MM.1S (cell line): ENCODE data around the gene USP32.

Experiments
- DNase-seq: peaks from one replicate; pipeline ENCODE4 v3.0.0-alpha.2; 2015
- H2AFZ ChIP-seq: fragments of 300-600 bp; sonication (generic); 2 replicates; pipeline ENCODE4 v1.6.0; 2016; ENCODE audit warnings: antibody characterized with exemption, low read length
- H3F3A ChIP-seq: fragments of 300-600 bp; sonication (generic); 2 replicates; pipeline ENCODE4 v1.6.1; 2016; ENCODE audit warnings: mild to moderate bottlenecking, antibody characterized with exemption, low read length, moderate library complexity, mixed read lengths; ENCODE audit not compliant: insufficient read depth
- H3K27ac ChIP-seq: fragments of 300-600 bp; sonication (generic); 2 replicates; pipeline ENCODE4 v1.5.1; 2016; ENCODE audit warnings: mild to moderate bottlenecking, low read length
- H3K27me3 ChIP-seq: fragments of 300-600 bp; sonication (generic); replicated peaks from 2 replicates; pipeline ENCODE4 v1.6.0; 2016; ENCODE audit warnings: low read length; ENCODE audit not compliant: insufficient read depth
- H3K36me3 ChIP-seq: fragments of 300-600 bp; sonication (generic); replicated peaks from 2 replicates; pipeline ENCODE4 v1.6.1; 2016; ENCODE audit warnings: mild to moderate bottlenecking, low read length, mixed read lengths; ENCODE audit not compliant: insufficient read depth
- H3K4me1 ChIP-seq: fragments of 300-600 bp; sonication (generic); 2 replicates; pipeline ENCODE4 v1.6.1; 2016; ENCODE audit warnings: low read length, mixed read lengths
- H3K4me2 ChIP-seq: fragments of 300-600 bp; sonication (generic); 2 replicates; pipeline ENCODE4 v1.6.0; 2016; ENCODE audit warnings: low read depth, low read length
- H3K4me3 ChIP-seq: fragments of 300-600 bp; sonication (generic); 2 replicates; pipeline ENCODE4 v1.5.1; 2016; ENCODE audit warnings: low read length, mixed read lengths
- H3K79me2 ChIP-seq: fragments of 300-600 bp; sonication (generic); 2 replicates; pipeline ENCODE4 v1.6.1; 2016; ENCODE audit warnings: mixed run types, low read length, mixed read lengths
- H3K9ac ChIP-seq: fragments of 300-600 bp; sonication (generic); 2 replicates; pipeline ENCODE4 v1.6.1; 2016; ENCODE audit warnings: low read length, mixed read lengths
- H3K9me2 ChIP-seq: fragments of 300-600 bp; sonication (generic); replicated peaks from 2 replicates; pipeline ENCODE4 v1.6.1; 2016; ENCODE audit warnings: mild to moderate bottlenecking, low read length, mixed read lengths; ENCODE audit not compliant: insufficient read depth
- H3K9me3 ChIP-seq: fragments of 300-600 bp; sonication (generic); replicated peaks from 2 replicates; pipeline ENCODE4 v1.6.1; 2016; ENCODE audit warnings: mild to moderate bottlenecking, low read length, mixed read lengths; ENCODE audit not compliant: insufficient read depth
- H4K20me1 ChIP-seq: fragments of 300-600 bp; sonication (generic); 2 replicates; pipeline ENCODE4 v1.6.1; 2016; ENCODE audit warnings: mild to moderate bottlenecking, low read length, moderate library complexity, mixed read lengths; ENCODE audit not compliant: insufficient read depth
- CTCF ChIP-seq: fragments of 300-600 bp; sonication (generic); IDR thresholded peaks from 2 replicates; pipeline ENCODE4 v1.5.1; 2016; ENCODE audit warnings: antibody characterized with exemption, low read length, mixed read lengths
- EZH2 ChIP-seq: fragments of 300-600 bp; sonication (generic); optimal IDR thresholded peaks from 2 replicates; pipeline ENCODE3; 2017; ENCODE audit warnings: low read depth, mild to moderate bottlenecking, antibody characterized with exemption, low read length, mixed read lengths
- EZH2phosphoT487 ChIP-seq: fragments of 300-600 bp; sonication (generic); IDR thresholded peaks from 2 replicates; pipeline ENCODE4 v1.6.1; 2018; ENCODE audit warnings: antibody characterized with exemption, low read length

Gene USP32

DNA sequence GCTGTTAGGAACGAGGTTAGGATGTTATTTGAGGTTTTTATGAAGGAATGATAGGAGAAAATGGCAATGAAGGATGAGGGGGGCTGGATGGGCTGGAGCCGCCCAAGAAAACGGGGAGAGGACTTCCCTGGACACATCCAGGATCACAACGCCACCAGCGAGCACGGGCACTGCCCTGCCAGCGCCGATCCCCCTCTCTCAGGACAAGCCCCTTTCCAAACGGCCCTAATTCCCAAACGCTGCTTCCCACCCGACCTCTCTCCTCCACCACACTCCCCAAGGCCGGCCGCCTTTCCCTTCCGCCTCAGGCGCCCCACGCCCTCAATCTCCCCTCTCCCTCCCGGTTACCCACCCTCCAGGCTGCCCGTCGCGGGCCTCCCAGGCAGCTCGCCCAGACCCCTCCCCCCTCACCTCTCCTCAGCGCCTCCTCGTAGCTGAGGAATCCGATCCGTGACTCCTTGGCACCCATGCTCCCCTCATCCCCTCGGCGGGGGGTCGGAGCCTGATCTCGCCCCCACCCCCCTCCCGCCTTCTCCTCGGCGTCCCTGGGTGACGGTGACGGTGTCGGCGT, 377 bp downstream of the USP32 start:
- no peak for TF ChIP-seq CTCF
- no peak for TF ChIP-seq EZH2phosphoT487
- TF ChIP-seq EZH2, result no peak
- Histone ChIP-seq H3K27me3 (no peaks in the 10 kb centered on the region), H3K79me2 (peaks cover 20% of the 10 kb centered on the region), H3K9me2 (no peaks in the 10 kb centered on the region), H2AFZ (peak overlapping the region; percentile 95), H3K36me3 (no peaks in the 10 kb centered on the region), H3K9me3 (no peaks in the 10 kb centered on the region), H3K4me1 (no peaks in the 10 kb centered on the region), H4K20me1 (no peaks in the 10 kb centered on the region), H3K9ac (peak overlapping the region; percentile 85), H3K4me2 (peak overlapping the region; percentile 93), H3K4me3 (peak overlapping the region; percentile 93), H3K27ac (no peak overlapping the region; the same call in 1 of the 2 replicates), H3F3A (peaks cover 12% of the 10 kb centered on the region)
- no peak for DNase-seq

DNA sequence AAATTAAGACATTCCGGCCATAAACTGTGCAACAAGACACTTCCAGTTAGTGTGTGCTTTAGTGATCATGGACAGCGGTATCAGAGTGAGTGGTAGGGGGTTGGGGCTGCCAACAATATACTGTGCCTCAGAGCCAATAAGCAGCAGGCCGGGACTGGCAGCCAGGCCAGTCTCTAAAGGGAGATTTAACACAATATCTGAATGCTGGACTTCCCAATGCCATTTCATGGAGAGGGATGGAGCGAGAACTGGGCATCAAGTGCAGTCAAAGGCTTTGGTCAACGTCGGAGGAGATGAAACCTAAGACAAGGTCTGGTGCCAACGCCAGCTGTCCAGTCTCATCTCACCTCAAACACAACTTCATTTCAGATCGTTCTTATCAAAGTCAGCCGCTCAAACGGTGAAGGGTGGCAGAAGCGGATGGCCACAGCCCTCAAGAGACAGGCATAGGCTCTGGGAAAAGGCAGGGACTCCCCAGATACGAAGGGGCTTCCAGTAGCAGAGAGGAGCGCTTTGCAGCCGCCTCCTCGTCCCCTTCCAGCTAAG, 935 bp downstream of the USP32 start:
- Histone ChIP-seq H3K36me3 (no peaks in the 10 kb centered on the region), H3K27me3 (no peaks in the 10 kb centered on the region), H3K27ac (no peak overlapping the region), H4K20me1 (no peaks in the 10 kb centered on the region), H3K9ac (peak overlapping the region; percentile 85; the same call in 1 of the 2 replicates), H3F3A (peaks cover 12% of the 10 kb centered on the region), H2AFZ (peak overlapping the region; percentile 95), H3K9me3 (no peaks in the 10 kb centered on the region), H3K4me2 (peak overlapping the region; percentile 93), H3K79me2 (peaks cover 22% of the 10 kb centered on the region), H3K4me3 (peak overlapping the region; percentile 93), H3K4me1 (no peaks in the 10 kb centered on the region), H3K9me2 (no peaks in the 10 kb centered on the region)
- no peak for DNase-seq
- no peak for TF ChIP-seq EZH2phosphoT487
- TF ChIP-seq EZH2, result no peak
- no peak for TF ChIP-seq CTCF

DNA sequence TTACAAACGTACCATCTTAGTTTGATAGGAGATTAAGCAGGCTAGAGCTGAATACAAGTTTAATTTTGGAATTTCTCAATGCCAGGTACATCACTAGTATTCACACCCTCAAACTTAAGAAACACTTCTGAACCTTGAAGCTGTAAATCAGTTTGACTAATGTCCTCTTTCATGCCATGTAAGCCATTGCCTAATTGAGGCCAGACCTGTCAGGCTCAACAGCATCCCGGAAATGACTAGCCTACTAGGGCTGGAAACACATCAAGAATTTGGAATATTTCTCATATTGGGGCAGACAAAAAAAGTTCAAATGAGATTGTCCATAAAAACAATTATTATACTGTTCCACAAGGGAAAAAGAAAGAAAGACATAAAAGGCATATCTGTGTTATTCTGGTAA, 1.7 kb downstream of the USP32 start:
- no peaks in the 10 kb centered on the region for H3K9me3 ChIP-seq
- no peaks in the 10 kb centered on the region for H3K9me2 ChIP-seq
- H4K20me1 ChIP-seq, result no peaks in the 10 kb centered on the region
- DNase-seq, result no peak
- peaks cover 22% of the 10 kb centered on the region for H3K79me2 ChIP-seq
- no peak overlapping the region for H3K27ac ChIP-seq
- H3K27me3 ChIP-seq, result no peaks in the 10 kb centered on the region
- H3K4me2 ChIP-seq, result no peak overlapping the region
- H3K4me3 ChIP-seq, result no peak overlapping the region
- no peaks in the 10 kb centered on the region for H3K4me1 ChIP-seq
- no peak overlapping the region for H3K9ac ChIP-seq
- TF ChIP-seq EZH2 (no peak), EZH2phosphoT487 (no peak)
- no peak overlapping the region for H2AFZ ChIP-seq
- peaks cover 12% of the 10 kb centered on the region for H3F3A ChIP-seq
- no peaks in the 10 kb centered on the region for H3K36me3 ChIP-seq

DNA sequence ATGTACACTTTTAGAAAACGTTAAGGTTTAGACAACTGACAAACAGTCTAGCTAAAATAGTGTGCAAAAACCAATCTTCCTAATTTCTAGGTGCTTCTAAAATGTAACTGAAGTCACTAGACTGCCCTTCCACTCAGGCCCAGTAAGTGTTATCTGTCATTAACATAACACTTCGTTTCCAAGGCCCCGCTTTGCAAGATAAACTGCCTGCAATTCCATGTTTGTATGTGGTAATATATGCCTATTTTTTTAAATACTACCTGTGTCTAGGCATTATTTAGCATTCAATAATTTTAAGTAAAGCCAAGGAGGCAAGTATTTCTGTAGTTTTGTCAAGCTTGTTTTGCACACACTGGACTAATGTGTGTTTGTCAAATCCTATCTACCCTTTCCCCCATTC, 3.2 kb downstream of the USP32 start:
- no peaks in the 10 kb centered on the region for H3K9me3 ChIP-seq
- H3K4me1 ChIP-seq, result no peaks in the 10 kb centered on the region
- H3K4me2 ChIP-seq, result no peak overlapping the region
- no peak for TF ChIP-seq EZH2phosphoT487
- no peak for TF ChIP-seq CTCF
- no peak for TF ChIP-seq EZH2
- no peak for DNase-seq
- no peaks in the 10 kb centered on the region for H3K36me3 ChIP-seq
- H3K79me2 ChIP-seq, result peaks cover 22% of the 10 kb centered on the region
- H3K4me3 ChIP-seq, result no peak overlapping the region
- H3K27me3 ChIP-seq, result no peaks in the 10 kb centered on the region
- H4K20me1 ChIP-seq, result no peaks in the 10 kb centered on the region
- no peak overlapping the region for H3K27ac ChIP-seq
- H3K9ac ChIP-seq, result no peak overlapping the region
- peaks cover 12% of the 10 kb centered on the region for H3F3A ChIP-seq
- no peak overlapping the region for H2AFZ ChIP-seq
- H3K9me2 ChIP-seq, result no peaks in the 10 kb centered on the region
